Neural cell (in vitro differentiated cells): ENCODE results near the gene PPP1R12B.
"Not testable (repeated sequence)": the region's sequence is repeated elsewhere in the genome, so short reads cannot be mapped to it uniquely, and the experiment has no call there.

ENCODE experiments used
- POLR2AphosphoS5 ChIP-seq: IDR thresholded peaks from 2 replicates; pipeline ENCODE4 v1.6.1; 2012
- TAF1 ChIP-seq: IDR thresholded peaks from 2 replicates; pipeline ENCODE4 v1.6.1; 2012; ENCODE audit warnings: low read depth
- TF ChIP-seq, protein P1 (sequence below): fragments of 450-650 bp; IDR thresholded peaks from 2 replicates; pipeline ENCODE4 v1.5.1; 2014; ENCODE audit warnings: antibody characterized with exemption, mild to moderate bottlenecking, moderate library complexity; ENCODE audit not compliant: poor library complexity, severe bottlenecking
- TF ChIP-seq, protein P2 (sequence below): IDR thresholded peaks from 2 replicates; pipeline ENCODE4 v1.6.1; 2012; ENCODE audit warnings: borderline replicate concordance

DNA sequence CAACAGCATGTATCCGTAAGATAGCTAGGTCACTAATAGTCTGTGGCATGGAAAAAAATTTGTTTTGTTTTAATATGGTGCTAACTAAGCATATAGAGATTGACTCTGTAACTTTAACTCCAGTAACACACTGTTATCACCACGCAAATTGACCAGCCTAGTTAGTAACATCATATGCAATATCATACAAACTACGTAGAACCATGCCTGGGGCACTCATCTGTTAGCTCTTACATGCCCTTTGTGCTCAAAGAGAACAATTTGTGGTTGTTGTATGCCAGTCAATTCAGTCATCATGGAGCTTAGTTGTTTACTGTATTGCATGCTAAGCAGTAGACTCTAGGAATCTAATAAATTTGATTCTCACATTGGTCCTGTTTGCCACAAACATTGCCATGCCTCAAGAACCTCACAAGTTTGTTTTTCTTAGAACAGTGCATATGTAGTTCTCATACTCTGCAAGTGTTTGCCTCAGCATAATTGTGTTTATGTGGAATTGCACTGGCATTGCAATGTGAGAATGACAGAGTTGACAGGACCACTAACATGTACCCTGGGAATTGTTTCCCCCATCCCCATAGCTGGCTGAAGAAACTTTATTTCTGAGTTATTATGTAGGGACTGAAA lies 179.7 kb downstream of the PPP1R12B start:
- TF ChIP-seq, protein P1, sequence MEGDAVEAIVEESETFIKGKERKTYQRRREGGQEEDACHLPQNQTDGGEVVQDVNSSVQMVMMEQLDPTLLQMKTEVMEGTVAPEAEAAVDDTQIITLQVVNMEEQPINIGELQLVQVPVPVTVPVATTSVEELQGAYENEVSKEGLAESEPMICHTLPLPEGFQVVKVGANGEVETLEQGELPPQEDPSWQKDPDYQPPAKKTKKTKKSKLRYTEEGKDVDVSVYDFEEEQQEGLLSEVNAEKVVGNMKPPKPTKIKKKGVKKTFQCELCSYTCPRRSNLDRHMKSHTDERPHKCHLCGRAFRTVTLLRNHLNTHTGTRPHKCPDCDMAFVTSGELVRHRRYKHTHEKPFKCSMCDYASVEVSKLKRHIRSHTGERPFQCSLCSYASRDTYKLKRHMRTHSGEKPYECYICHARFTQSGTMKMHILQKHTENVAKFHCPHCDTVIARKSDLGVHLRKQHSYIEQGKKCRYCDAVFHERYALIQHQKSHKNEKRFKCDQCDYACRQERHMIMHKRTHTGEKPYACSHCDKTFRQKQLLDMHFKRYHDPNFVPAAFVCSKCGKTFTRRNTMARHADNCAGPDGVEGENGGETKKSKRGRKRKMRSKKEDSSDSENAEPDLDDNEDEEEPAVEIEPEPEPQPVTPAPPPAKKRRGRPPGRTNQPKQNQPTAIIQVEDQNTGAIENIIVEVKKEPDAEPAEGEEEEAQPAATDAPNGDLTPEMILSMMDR = not testable (repeated sequence)
- TF ChIP-seq, protein P2, sequence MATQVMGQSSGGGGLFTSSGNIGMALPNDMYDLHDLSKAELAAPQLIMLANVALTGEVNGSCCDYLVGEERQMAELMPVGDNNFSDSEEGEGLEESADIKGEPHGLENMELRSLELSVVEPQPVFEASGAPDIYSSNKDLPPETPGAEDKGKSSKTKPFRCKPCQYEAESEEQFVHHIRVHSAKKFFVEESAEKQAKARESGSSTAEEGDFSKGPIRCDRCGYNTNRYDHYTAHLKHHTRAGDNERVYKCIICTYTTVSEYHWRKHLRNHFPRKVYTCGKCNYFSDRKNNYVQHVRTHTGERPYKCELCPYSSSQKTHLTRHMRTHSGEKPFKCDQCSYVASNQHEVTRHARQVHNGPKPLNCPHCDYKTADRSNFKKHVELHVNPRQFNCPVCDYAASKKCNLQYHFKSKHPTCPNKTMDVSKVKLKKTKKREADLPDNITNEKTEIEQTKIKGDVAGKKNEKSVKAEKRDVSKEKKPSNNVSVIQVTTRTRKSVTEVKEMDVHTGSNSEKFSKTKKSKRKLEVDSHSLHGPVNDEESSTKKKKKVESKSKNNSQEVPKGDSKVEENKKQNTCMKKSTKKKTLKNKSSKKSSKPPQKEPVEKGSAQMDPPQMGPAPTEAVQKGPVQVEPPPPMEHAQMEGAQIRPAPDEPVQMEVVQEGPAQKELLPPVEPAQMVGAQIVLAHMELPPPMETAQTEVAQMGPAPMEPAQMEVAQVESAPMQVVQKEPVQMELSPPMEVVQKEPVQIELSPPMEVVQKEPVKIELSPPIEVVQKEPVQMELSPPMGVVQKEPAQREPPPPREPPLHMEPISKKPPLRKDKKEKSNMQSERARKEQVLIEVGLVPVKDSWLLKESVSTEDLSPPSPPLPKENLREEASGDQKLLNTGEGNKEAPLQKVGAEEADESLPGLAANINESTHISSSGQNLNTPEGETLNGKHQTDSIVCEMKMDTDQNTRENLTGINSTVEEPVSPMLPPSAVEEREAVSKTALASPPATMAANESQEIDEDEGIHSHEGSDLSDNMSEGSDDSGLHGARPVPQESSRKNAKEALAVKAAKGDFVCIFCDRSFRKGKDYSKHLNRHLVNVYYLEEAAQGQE = not testable (repeated sequence)
- TF ChIP-seq TAF1, POLR2AphosphoS5: not testable (repeated sequence)
